ENCODE data around the gene GRIK4. TPM values are rescaled to one million over a fixed set of nuclear protein-coding genes. Genes with fewer than 3 reads are reported as not detected.

The GRIK4 gene
- total RNA-seq, 1 experiment from 2014 or later = 3.3 TPM

DNA sequence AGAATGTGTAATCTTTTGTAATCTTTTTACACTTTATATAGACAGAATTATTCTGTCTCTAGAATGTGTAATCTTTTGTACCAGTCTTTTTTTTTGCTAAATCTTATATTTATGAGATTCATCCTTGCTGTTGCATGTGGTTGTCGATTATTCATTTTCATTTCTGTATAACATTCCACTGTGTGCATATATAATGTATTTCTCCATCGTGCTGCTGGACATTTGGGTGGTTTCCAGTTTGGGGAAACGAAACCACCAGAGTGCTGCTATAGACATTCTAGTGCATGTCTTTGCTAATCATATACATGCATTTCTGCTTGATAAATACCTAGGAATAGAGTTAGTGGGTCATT, 146.5 kb downstream of the GRIK4 start:
- peaks cover 33% of the 10 kb centered on the region for H3K4me1 Mint-ChIP-seq
- TF ChIP-seq, protein P1, sequence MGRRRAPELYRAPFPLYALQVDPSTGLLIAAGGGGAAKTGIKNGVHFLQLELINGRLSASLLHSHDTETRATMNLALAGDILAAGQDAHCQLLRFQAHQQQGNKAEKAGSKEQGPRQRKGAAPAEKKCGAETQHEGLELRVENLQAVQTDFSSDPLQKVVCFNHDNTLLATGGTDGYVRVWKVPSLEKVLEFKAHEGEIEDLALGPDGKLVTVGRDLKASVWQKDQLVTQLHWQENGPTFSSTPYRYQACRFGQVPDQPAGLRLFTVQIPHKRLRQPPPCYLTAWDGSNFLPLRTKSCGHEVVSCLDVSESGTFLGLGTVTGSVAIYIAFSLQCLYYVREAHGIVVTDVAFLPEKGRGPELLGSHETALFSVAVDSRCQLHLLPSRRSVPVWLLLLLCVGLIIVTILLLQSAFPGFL (CRISPR knock-in tag; IDR thresholded peaks at IDR 0.05; ENCODE audit: borderline replicate concordance) = no peak
- TF ChIP-seq NFATC4 (CRISPR knock-in tag; IDR thresholded peaks at IDR 0.05) (no peak), NR1H2 (CRISPR knock-in tag; IDR thresholded peaks at IDR 0.05) (no peak), ESRRA (CRISPR knock-in tag; IDR thresholded peaks at IDR 0.05; ENCODE audit: borderline replicate concordance) (no peak), FOXJ3 (CRISPR knock-in tag; IDR thresholded peaks at IDR 0.05; ENCODE audit: borderline replicate concordance) (no peak), TCF7 (CRISPR knock-in tag; IDR thresholded peaks at IDR 0.05; ENCODE audit: low read depth) (no peak), NR2C2 (CRISPR knock-in tag; IDR thresholded peaks at IDR 0.05) (no peak), ATF3 (CRISPR knock-in tag; conservative IDR thresholded peaks at IDR 0.05) (no peak), ZNF317 (CRISPR knock-in tag; IDR thresholded peaks at IDR 0.05; ENCODE audit: borderline replicate concordance, low read depth) (no peak), FOXP1 (CRISPR knock-in tag; IDR thresholded peaks at IDR 0.05; ENCODE audit: borderline replicate concordance) (no peak), GRHL2 (CRISPR knock-in tag; IDR thresholded peaks at IDR 0.05; ENCODE audit: insufficient replicate concordance, severe bottlenecking) (no peak), ZNF416 (CRISPR knock-in tag; IDR thresholded peaks at IDR 0.05) (no peak), NR3C1 (CRISPR knock-in tag; conservative IDR thresholded peaks at IDR 0.05; ENCODE audit: low read depth) (no peak), ETV6 (CRISPR knock-in tag; IDR thresholded peaks at IDR 0.05) (no peak), ZNF263 (CRISPR knock-in tag; IDR thresholded peaks at IDR 0.05; ENCODE audit: low read depth) (no peak)
- TF ChIP-seq, protein P2, sequence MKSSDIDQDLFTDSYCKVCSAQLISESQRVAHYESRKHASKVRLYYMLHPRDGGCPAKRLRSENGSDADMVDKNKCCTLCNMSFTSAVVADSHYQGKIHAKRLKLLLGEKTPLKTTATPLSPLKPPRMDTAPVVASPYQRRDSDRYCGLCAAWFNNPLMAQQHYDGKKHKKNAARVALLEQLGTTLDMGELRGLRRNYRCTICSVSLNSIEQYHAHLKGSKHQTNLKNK (CRISPR knock-in tag; IDR thresholded peaks at IDR 0.05) = no peak
- no peak overlapping the region for H3K27ac Mint-ChIP-seq
- DNase-seq (ENCODE audit: low spot score) = no peak
- no peaks in the 10 kb centered on the region for H3K36me3 Mint-ChIP-seq
- ATAC-seq = no peak
- peaks cover 3% of the 10 kb centered on the region; the same call in 1 of the 2 replicates for H3K9me3 Mint-ChIP-seq
- ChIA-PET CTCF (interaction anchor here (1.4 to 2.3 kb wide), 2 partner anchors 9 to 38 kb away, joined by 4 to 17 read pairs; no protein-coding TSS in a partner anchor), POLR2A (no interaction called here)
- no peak overlapping the region for H3K4me3 Mint-ChIP-seq
- H3K27me3 Mint-ChIP-seq (ENCODE audit: low read depth) = peaks cover 10% of the 10 kb centered on the region

DNA sequence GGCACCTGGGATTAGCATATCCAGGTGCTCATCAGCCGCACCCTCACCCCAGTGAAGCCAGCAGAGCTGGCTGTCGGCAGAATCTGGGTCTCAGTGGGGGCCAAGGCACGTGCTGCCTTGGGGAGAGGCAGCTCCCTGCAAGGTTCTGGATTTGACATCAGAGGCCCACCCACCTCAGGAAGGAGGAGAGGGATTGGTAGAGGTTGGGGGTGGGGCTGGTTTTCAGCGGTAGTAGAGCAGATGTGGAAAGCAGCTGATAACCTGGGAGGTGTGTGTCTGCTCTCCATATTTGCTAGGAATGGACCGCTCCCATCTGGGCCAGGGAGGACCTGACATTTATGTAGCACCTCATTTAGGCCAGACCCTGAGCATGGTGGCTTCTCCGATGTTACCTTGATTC, 147.5 kb downstream of the GRIK4 start:
- no peaks in the 10 kb centered on the region for H3K36me3 Mint-ChIP-seq
- ATAC-seq (no peak), DNase-seq (ENCODE audit: low spot score) (no peak)
- no peak overlapping the region for H3K27ac Mint-ChIP-seq
- peaks cover 10% of the 10 kb centered on the region for H3K27me3 Mint-ChIP-seq (ENCODE audit: low read depth)
- H3K9me3 Mint-ChIP-seq = no peaks in the 10 kb centered on the region
- H3K4me1 Mint-ChIP-seq = peaks cover 40% of the 10 kb centered on the region
- CTCF ChIA-PET = interaction anchor here (0.6 to 4.4 kb wide), 12 partner anchors 8 to 471 kb away, joined by 3 to 67 read pairs (median 5); partner anchors contain the start of gene GRIK4
- POLR2A ChIA-PET = no interaction called here
- H3K4me3 Mint-ChIP-seq = no peak overlapping the region
- TF ChIP-seq ZBTB43 (CRISPR knock-in tag; IDR thresholded peaks at IDR 0.05) (no peak), FOXJ3 (CRISPR knock-in tag; IDR thresholded peaks at IDR 0.05; ENCODE audit: borderline replicate concordance) (no peak), AR (CRISPR knock-in tag; IDR thresholded peaks at IDR 0.05) (no peak), RORB (CRISPR knock-in tag; IDR thresholded peaks at IDR 0.05) (no peak), ERG (CRISPR knock-in tag; IDR thresholded peaks at IDR 0.05) (no peak), ZNF232 (CRISPR knock-in tag; IDR thresholded peaks at IDR 0.05) (no peak), ZNF281 (CRISPR knock-in tag; IDR thresholded peaks at IDR 0.05) (no peak), JAZF1 (CRISPR knock-in tag; IDR thresholded peaks at IDR 0.05) (no peak)
- TF ChIP-seq, protein P3, sequence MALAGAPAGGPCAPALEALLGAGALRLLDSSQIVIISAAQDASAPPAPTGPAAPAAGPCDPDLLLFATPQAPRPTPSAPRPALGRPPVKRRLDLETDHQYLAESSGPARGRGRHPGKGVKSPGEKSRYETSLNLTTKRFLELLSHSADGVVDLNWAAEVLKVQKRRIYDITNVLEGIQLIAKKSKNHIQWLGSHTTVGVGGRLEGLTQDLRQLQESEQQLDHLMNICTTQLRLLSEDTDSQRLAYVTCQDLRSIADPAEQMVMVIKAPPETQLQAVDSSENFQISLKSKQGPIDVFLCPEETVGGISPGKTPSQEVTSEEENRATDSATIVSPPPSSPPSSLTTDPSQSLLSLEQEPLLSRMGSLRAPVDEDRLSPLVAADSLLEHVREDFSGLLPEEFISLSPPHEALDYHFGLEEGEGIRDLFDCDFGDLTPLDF (CRISPR knock-in tag; IDR thresholded peaks at IDR 0.05) = no peak

All from WTC11 (cell line).